DND-41 (cell line): ENCODE data around the gene PRRT2.
"Not testable (repeated sequence)": the region's sequence is repeated elsewhere in the genome, so short reads cannot be mapped to it uniquely, and the experiment has no call there.

Experiments
- ATAC-seq: fragments of 200-7000 bp; cut with Tn5 transposase; 3 replicates; pipeline ENCODE4 v1.9.1; 2021; ENCODE audit warnings: low read depth; ENCODE audit not compliant: insufficient read depth
- DNase-seq: peaks from one replicate; pipeline ENCODE4 v3.0.0-alpha.2; 2020
- H2AFZ ChIP-seq: 2 replicates; pipeline ENCODE4 v1.6.0; 2012; ENCODE audit warnings: low read depth, low read length
- H3K27ac ChIP-seq: 2 replicates; pipeline ENCODE4 v1.5.1; 2012; ENCODE audit warnings: low read length, inconsistent platforms
- H3K27me3 ChIP-seq: fragments of 200-600 bp; sonication (generic); 2 replicates; pipeline ENCODE4 v1.6.0; 2012; ENCODE audit warnings: low read length, mild to moderate bottlenecking, inconsistent platforms; ENCODE audit not compliant: insufficient read depth, poor library complexity
- H3K36me3 ChIP-seq: 2 replicates; pipeline ENCODE4 v1.5.1; 2012; ENCODE audit warnings: low read length, inconsistent platforms; ENCODE audit not compliant: insufficient read depth
- H3K4me1 ChIP-seq: 2 replicates; pipeline ENCODE4 v1.5.1; 2012; ENCODE audit warnings: mild to moderate bottlenecking, low read length; ENCODE audit not compliant: insufficient read depth
- H3K4me2 ChIP-seq: 2 replicates; pipeline ENCODE4 v1.6.0; 2012; ENCODE audit warnings: mild to moderate bottlenecking, moderate library complexity, low read length, inconsistent platforms; ENCODE audit not compliant: insufficient read depth
- H3K4me3 ChIP-seq, 2 experiments: fragments of 200-600 bp in 1 of 2; shearing (Covaris generic) in 1 of 2; 2 replicates each; pipeline ENCODE4 v1.5.1; 2012 to 2016; ENCODE audit warnings: inconsistent platforms in 2 of 2, low read length in 2 of 2, mild to moderate bottlenecking in 2 of 2, low read depth in 1 of 2, moderate library complexity in 1 of 2
- H3K79me2 ChIP-seq: 2 replicates; pipeline ENCODE4 v1.6.0; 2012; ENCODE audit warnings: low read length, inconsistent platforms; ENCODE audit not compliant: insufficient read depth
- H3K9ac ChIP-seq: 2 replicates; pipeline ENCODE4 v1.6.0; 2012; ENCODE audit warnings: low read depth, mild to moderate bottlenecking, inconsistent platforms, low read length, moderate library complexity
- H3K9me3 ChIP-seq: 2 replicates; pipeline ENCODE4 v1.5.1; 2012; ENCODE audit warnings: low read length, moderate library complexity, mild to moderate bottlenecking, inconsistent platforms; ENCODE audit not compliant: insufficient read depth, severe bottlenecking
- H4K20me1 ChIP-seq: 2 replicates; pipeline ENCODE4 v1.6.0; 2012; ENCODE audit warnings: low read length; ENCODE audit not compliant: insufficient read depth
- CTCF ChIP-seq: IDR thresholded peaks from 2 replicates; pipeline ENCODE4 v1.5.1; 2012; ENCODE audit warnings: borderline replicate concordance, low read length, moderate library complexity, mild to moderate bottlenecking; ENCODE audit not compliant: poor library complexity, severe bottlenecking; ENCODE audit errors: extremely low read depth
- EZH2 ChIP-seq: IDR thresholded peaks from 3 replicates; pipeline ENCODE4 v1.6.1; 2012; ENCODE audit warnings: borderline replicate concordance, low read depth, mild to moderate bottlenecking, moderate library complexity, low read length, inconsistent platforms; ENCODE audit not compliant: severe bottlenecking

The PRRT2 gene

GRCh38 chr16:29766571-29766970 lies 45.4 kb upstream of the PRRT2 start:
- Histone ChIP-seq H3K27me3 (no peaks in the 10 kb centered on the region), H3K9me3 (no peaks in the 10 kb centered on the region), H2AFZ (no peak overlapping the region), H3K27ac (no peak overlapping the region), H3K36me3 (no peaks in the 10 kb centered on the region), H3K4me1 (no peaks in the 10 kb centered on the region), H4K20me1 (no peaks in the 10 kb centered on the region), H3K4me2 (no peak overlapping the region), H3K9ac (no peak overlapping the region), H3K79me2 (no peaks in the 10 kb centered on the region), H3K4me3 (no peak overlapping the region)
- no peak for TF ChIP-seq CTCF
- TF ChIP-seq EZH2: no peak
- DNase-seq: no peak
- no peak for ATAC-seq

GRCh38 chr16:29767062-29767461 lies 44.9 kb upstream of the PRRT2 start:
- ATAC-seq (no peak), DNase-seq (no peak)
- Histone ChIP-seq H2AFZ (no peak overlapping the region), H3K4me3 (no peak overlapping the region), H3K4me2 (no peak overlapping the region), H3K36me3 (no peaks in the 10 kb centered on the region), H3K79me2 (no peaks in the 10 kb centered on the region), H4K20me1 (no peaks in the 10 kb centered on the region), H3K4me1 (no peaks in the 10 kb centered on the region), H3K27ac (no peak overlapping the region), H3K9ac (no peak overlapping the region), H3K27me3 (no peaks in the 10 kb centered on the region), H3K9me3 (no peaks in the 10 kb centered on the region)
- TF ChIP-seq CTCF (no peak), EZH2 (no peak)

GRCh38 chr16:29769507-29769906 lies 42.5 kb upstream of the PRRT2 start:
- Histone ChIP-seq H3K4me1 (no peaks in the 10 kb centered on the region), H3K27me3 (no peaks in the 10 kb centered on the region), H3K9ac (no peak overlapping the region), H3K79me2 (no peaks in the 10 kb centered on the region), H3K9me3 (no peaks in the 10 kb centered on the region), H3K4me2 (no peak overlapping the region), H3K36me3 (no peaks in the 10 kb centered on the region), H3K27ac (no peak overlapping the region), H3K4me3 (no peak overlapping the region), H4K20me1 (no peaks in the 10 kb centered on the region), H2AFZ (no peak overlapping the region)
- TF ChIP-seq EZH2 (no peak), CTCF (no peak)
- no peak for DNase-seq
- no peak for ATAC-seq

GRCh38 chr16:29770250-29770929 lies 41.6 kb upstream of the PRRT2 start:
- H3K9me3 ChIP-seq: no peaks in the 10 kb centered on the region
- H3K4me3 ChIP-seq: no peak overlapping the region
- no peaks in the 10 kb centered on the region for H3K36me3 ChIP-seq
- no peak overlapping the region for H2AFZ ChIP-seq
- no peak overlapping the region for H3K4me2 ChIP-seq
- TF ChIP-seq EZH2 (no peak), CTCF (no peak)
- ATAC-seq (no peak), DNase-seq (no peak)
- H4K20me1 ChIP-seq: no peaks in the 10 kb centered on the region
- no peak overlapping the region for H3K9ac ChIP-seq
- H3K27ac ChIP-seq: no peak overlapping the region
- H3K4me1 ChIP-seq: no peaks in the 10 kb centered on the region
- no peaks in the 10 kb centered on the region for H3K27me3 ChIP-seq
- no peaks in the 10 kb centered on the region for H3K79me2 ChIP-seq

GRCh38 chr16:29772330-29772729 lies 39.7 kb upstream of the PRRT2 start:
- not testable (repeated sequence) for H3K79me2 ChIP-seq, H3K9ac ChIP-seq, H4K20me1 ChIP-seq, H3K27ac ChIP-seq, H3K9me3 ChIP-seq, H2AFZ ChIP-seq, H3K27me3 ChIP-seq, H3K4me1 ChIP-seq, ATAC-seq, DNase-seq, H3K4me2 ChIP-seq, H3K4me3 ChIP-seq, H3K36me3 ChIP-seq
